Panc1 (cell line): Measurements from ENCODE around the gene FAM193A. TPM values are rescaled to one million over a fixed set of nuclear protein-coding genes. Genes with fewer than 3 reads are reported as not detected.

Experiments used
- ATAC-seq: fragments of 200-7000 bp; cut with Tn5 transposase; 2 replicates; pipeline ENCODE4 v1.9.1; 2020; ENCODE audit warnings: mild to moderate bottlenecking, moderate library complexity
- BruUV-seq: library from RNA; stranded (reverse); fragments of 400-500 nt; replicated peaks from 2 replicates; lab custom pipeline; 2021; lab: Mats Ljungman, UMichigan
- CTCF ChIA-PET: fragments of 300-600 bp; sonication (Branson Sonifier 250); formaldehyde crosslinking; loops from one replicate; lab custom pipeline; 2022; ENCODE audit warnings: antibody characterized with exemption; lab: Charles Lee
- POLR2A ChIA-PET: fragments of 300-600 bp; sonication (Branson Sonifier 250); formaldehyde crosslinking; loops from one replicate; lab custom pipeline; 2022; ENCODE audit warnings: antibody characterized with exemption; lab: Charles Lee
- DNase-seq: peaks from one replicate; pipeline ENCODE4 v3.0.0-alpha.2; 2010; ENCODE audit warnings: low read depth, low spot score
- H3K27ac ChIP-seq: 2 replicates; pipeline ENCODE4 v1.5.1; 2011; ENCODE audit warnings: mild to moderate bottlenecking, low read length, inconsistent platforms
- H3K27me3 ChIP-seq: fragments of 200-500 bp; sonication (Bioruptor generic); 2 replicates; pipeline ENCODE4 v1.6.0; 2014; ENCODE audit warnings: low read length, inconsistent platforms; ENCODE audit not compliant: control insufficient read depth, insufficient read depth
- H3K36me3 ChIP-seq: fragments of 200-500 bp; sonication (Bioruptor generic); 2 replicates; pipeline ENCODE4 v1.5.1; 2014; ENCODE audit warnings: inconsistent platforms, mild to moderate bottlenecking, low read length, moderate library complexity; ENCODE audit not compliant: control insufficient read depth, insufficient read depth
- H3K4me1 ChIP-seq: 2 replicates; pipeline ENCODE4 v1.5.1; 2011; ENCODE audit warnings: inconsistent platforms, mild to moderate bottlenecking, low read length, moderate library complexity; ENCODE audit not compliant: control insufficient read depth, insufficient read depth
- H3K4me3 ChIP-seq, 2 experiments: 2 replicates each; pipeline ENCODE4 v1.5.1; 2011 to 2012; ENCODE audit warnings: low read depth in 2 of 2, low read length in 2 of 2, mild to moderate bottlenecking in 2 of 2, inconsistent platforms in 1 of 2, moderate library complexity in 1 of 2
- H3K9me3 ChIP-seq: fragments of 200-500 bp; sonication (Bioruptor generic); 2 replicates; pipeline ENCODE4 v1.5.1; 2014; ENCODE audit warnings: low read depth, mild to moderate bottlenecking, inconsistent platforms, low read length, moderate library complexity; ENCODE audit not compliant: control insufficient read depth, insufficient read depth
- CTCF ChIP-seq: fragments of 450-650 bp; IDR thresholded peaks from 2 replicates; pipeline ENCODE4 v1.5.1; 2017; ENCODE audit warnings: mild to moderate bottlenecking
- POLR2AphosphoS5 ChIP-seq: IDR thresholded peaks from 2 replicates; pipeline ENCODE4 v1.6.1; 2012; ENCODE audit warnings: mild to moderate bottlenecking, low read depth, low read length, moderate library complexity
- SIN3A ChIP-seq: IDR thresholded peaks from 2 replicates; pipeline ENCODE4 v1.6.1; 2012; ENCODE audit warnings: low read depth, mild to moderate bottlenecking, low read length, moderate library complexity, borderline replicate concordance; ENCODE audit not compliant: insufficient read depth
- TCF7L2 ChIP-seq: IDR thresholded peaks from 2 replicates; pipeline ENCODE4 v1.6.1; 2011; ENCODE audit warnings: mild to moderate bottlenecking, low read depth, low read length, inconsistent platforms
- in situ Hi-C: cut with HindIII; loops from 2 replicates; pipeline ENCODE4 v1.10.0; 2016; ENCODE audit warnings: low sequenced_read_pairs, low pct_unique_long_range_greater_than_20kb
- intact Hi-C: fragments of 100-400 bp; cut with micrococcal nuclease; formaldehyde crosslinking; loops from one replicate; pipeline ENCODE4 v1.10.0; 2022; ENCODE audit not compliant: unreplicated experiment
- total RNA-seq: library from RNA; stranded (reverse); gene quantifications from one replicate; pipeline ENCODE4 v1.2.1, GENCODE V29; 2021; ENCODE audit not compliant: unreplicated experiment
- TF ChIP-seq, protein P1 (sequence below), 2 experiments: IDR thresholded peaks; 2 replicates each; pipeline ENCODE4 v1.6.1; 2011 to 2012; ENCODE audit warnings: low read depth in 2 of 2, control low read depth in 1 of 2, low read length in 1 of 2, mild to moderate bottlenecking in 1 of 2, moderate library complexity in 1 of 2; ENCODE audit not compliant: insufficient read depth in 1 of 2

FAM193A gene
- total RNA-seq, 1 experiment from 2014 or later: 25.7 TPM

GRCh38 chr4:2574863-2575262 lies 38.4 kb downstream of the FAM193A start:
- Histone ChIP-seq H3K36me3 (no peaks in the 10 kb centered on the region; the same call in 1 of the 2 replicates), H3K27me3 (no peaks in the 10 kb centered on the region), H3K4me1 (no peaks in the 10 kb centered on the region), H3K4me3 (no peak overlapping the region), H3K27ac (no peak overlapping the region), H3K9me3 (no peaks in the 10 kb centered on the region)
- no TSS peak for BruUV-seq
- POLR2A ChIA-PET: no interaction called here
- CTCF ChIA-PET: no interaction called here
- no peak for ATAC-seq
- in situ Hi-C loops: no loop called here
- intact Hi-C loops: no loop called here
- TF ChIP-seq, protein P1, sequence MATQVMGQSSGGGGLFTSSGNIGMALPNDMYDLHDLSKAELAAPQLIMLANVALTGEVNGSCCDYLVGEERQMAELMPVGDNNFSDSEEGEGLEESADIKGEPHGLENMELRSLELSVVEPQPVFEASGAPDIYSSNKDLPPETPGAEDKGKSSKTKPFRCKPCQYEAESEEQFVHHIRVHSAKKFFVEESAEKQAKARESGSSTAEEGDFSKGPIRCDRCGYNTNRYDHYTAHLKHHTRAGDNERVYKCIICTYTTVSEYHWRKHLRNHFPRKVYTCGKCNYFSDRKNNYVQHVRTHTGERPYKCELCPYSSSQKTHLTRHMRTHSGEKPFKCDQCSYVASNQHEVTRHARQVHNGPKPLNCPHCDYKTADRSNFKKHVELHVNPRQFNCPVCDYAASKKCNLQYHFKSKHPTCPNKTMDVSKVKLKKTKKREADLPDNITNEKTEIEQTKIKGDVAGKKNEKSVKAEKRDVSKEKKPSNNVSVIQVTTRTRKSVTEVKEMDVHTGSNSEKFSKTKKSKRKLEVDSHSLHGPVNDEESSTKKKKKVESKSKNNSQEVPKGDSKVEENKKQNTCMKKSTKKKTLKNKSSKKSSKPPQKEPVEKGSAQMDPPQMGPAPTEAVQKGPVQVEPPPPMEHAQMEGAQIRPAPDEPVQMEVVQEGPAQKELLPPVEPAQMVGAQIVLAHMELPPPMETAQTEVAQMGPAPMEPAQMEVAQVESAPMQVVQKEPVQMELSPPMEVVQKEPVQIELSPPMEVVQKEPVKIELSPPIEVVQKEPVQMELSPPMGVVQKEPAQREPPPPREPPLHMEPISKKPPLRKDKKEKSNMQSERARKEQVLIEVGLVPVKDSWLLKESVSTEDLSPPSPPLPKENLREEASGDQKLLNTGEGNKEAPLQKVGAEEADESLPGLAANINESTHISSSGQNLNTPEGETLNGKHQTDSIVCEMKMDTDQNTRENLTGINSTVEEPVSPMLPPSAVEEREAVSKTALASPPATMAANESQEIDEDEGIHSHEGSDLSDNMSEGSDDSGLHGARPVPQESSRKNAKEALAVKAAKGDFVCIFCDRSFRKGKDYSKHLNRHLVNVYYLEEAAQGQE (IDR thresholded peaks at IDR 0.05; ENCODE audit: insufficient read depth in 1 of 2, low read depth in 2 of 2, low read length in 1 of 2): no peak
- TF ChIP-seq CTCF (no peak), TCF7L2 (no peak), SIN3A (no peak), POLR2AphosphoS5 (no peak)
- no peak for DNase-seq

- Histone ChIP-seq H3K27me3 (no peaks in the 10 kb centered on the region), H3K36me3 (no peaks in the 10 kb centered on the region), H3K9me3 (no peaks in the 10 kb centered on the region), H3K4me3 (no peak overlapping the region), H3K4me1 (no peaks in the 10 kb centered on the region), H3K27ac (no peak overlapping the region)
- intact Hi-C loops (no loop called here), in situ Hi-C loops (no loop called here)
- no peak for ATAC-seq
- DNase-seq: no peak
- POLR2A ChIA-PET: no interaction called here
- TF ChIP-seq, protein P1 (IDR thresholded peaks at IDR 0.05; ENCODE audit: insufficient read depth in 1 of 2, low read depth in 2 of 2, low read length in 1 of 2): no peak
- no peak for TF ChIP-seq POLR2AphosphoS5
- TF ChIP-seq SIN3A: no peak
- no peak for TF ChIP-seq TCF7L2
- no peak for TF ChIP-seq CTCF
- CTCF ChIA-PET: no interaction called here
- BruUV-seq: no TSS peak
These were observed 39.8 kb downstream of the FAM193A start for GRCh38 chr4:2576290-2576689.
